Activated T-cell treated with anti-CD3 and anti-CD28 coated beads, Interleukin-2, amount 50 U/mL, for 24 hours (primary cell): ENCODE results near the gene TMEM61.

Source experiments
- DNase-seq: peaks from one replicate; pipeline ENCODE4 v3.0.0-alpha.2; 2020
- H3K27ac Mint-ChIP-seq: 2 replicates; pipeline ENCODE4 v1.8.0; 2020; ENCODE audit warnings: mild to moderate bottlenecking, mixed read lengths
- H3K27me3 Mint-ChIP-seq: 2 replicates; pipeline ENCODE4 v1.8.0; 2020; ENCODE audit warnings: mixed read lengths
- H3K36me3 Mint-ChIP-seq: 2 replicates; pipeline ENCODE4 v1.8.0; 2020; ENCODE audit warnings: low read depth, mixed read lengths
- H3K4me1 Mint-ChIP-seq: 2 replicates; pipeline ENCODE4 v1.8.0; 2020; ENCODE audit warnings: low read depth, mixed read lengths
- H3K4me3 Mint-ChIP-seq: 2 replicates; pipeline ENCODE4 v1.8.0; 2020; ENCODE audit warnings: mild to moderate bottlenecking, moderate library complexity, mixed read lengths
- H3K9me3 Mint-ChIP-seq: 2 replicates; pipeline ENCODE4 v1.8.0; 2020; ENCODE audit warnings: mixed read lengths

The TMEM61 gene

GRCh38 chr1:54971317-54971791, 9.1 kb upstream of the TMEM61 start:
- no peak for DNase-seq
- H3K27me3 Mint-ChIP-seq, result peaks cover 41% of the 10 kb centered on the region

GRCh38 chr1:54972436-54972835, 8.0 kb upstream of the TMEM61 start:
- Mint-ChIP-seq H3K9me3 (no peaks in the 10 kb centered on the region), H3K27me3 (peaks cover 39% of the 10 kb centered on the region), H3K4me1 (peaks cover 6% of the 10 kb centered on the region), H3K27ac (no peak overlapping the region), H3K4me3 (no peak overlapping the region), H3K36me3 (no peaks in the 10 kb centered on the region)
- DNase-seq, result no peak

More at GRCh38 chr1:54971317-54971791, 9.1 kb upstream of the TMEM61 start:
- Mint-ChIP-seq H3K27ac (no peak overlapping the region), H3K4me3 (no peak overlapping the region), H3K36me3 (no peaks in the 10 kb centered on the region), H3K4me1 (peaks cover 6% of the 10 kb centered on the region), H3K9me3 (no peaks in the 10 kb centered on the region)

- peaks cover 44% of the 10 kb centered on the region for H3K27me3 Mint-ChIP-seq
Measured at GRCh38 chr1:54973205-54973921, 7.1 kb upstream of the TMEM61 start.

GRCh38 chr1:54975356-54976108, 4.9 kb upstream of the TMEM61 start:
- no peak for DNase-seq
- H3K9me3 Mint-ChIP-seq, result no peaks in the 10 kb centered on the region
- no peak overlapping the region for H3K4me3 Mint-ChIP-seq
- H3K27me3 Mint-ChIP-seq, result peaks cover 53% of the 10 kb centered on the region
- H3K36me3 Mint-ChIP-seq, result no peaks in the 10 kb centered on the region
- peaks cover 6% of the 10 kb centered on the region for H3K4me1 Mint-ChIP-seq
- no peak overlapping the region for H3K27ac Mint-ChIP-seq

More at GRCh38 chr1:54973205-54973921, 7.1 kb upstream of the TMEM61 start:
- no peak for DNase-seq
- H3K4me1 Mint-ChIP-seq, result peaks cover 6% of the 10 kb centered on the region
- H3K36me3 Mint-ChIP-seq, result no peaks in the 10 kb centered on the region
- H3K27ac Mint-ChIP-seq, result no peak overlapping the region
- H3K9me3 Mint-ChIP-seq, result no peaks in the 10 kb centered on the region
- H3K4me3 Mint-ChIP-seq, result no peak overlapping the region

- no peak for DNase-seq
Measured at GRCh38 chr1:54976747-54977146, 3.7 kb upstream of the TMEM61 start.

GRCh38 chr1:54977533-54978297, 2.7 kb upstream of the TMEM61 start:
- no peak overlapping the region for H3K4me3 Mint-ChIP-seq
- DNase-seq, result no peak
- no peaks in the 10 kb centered on the region for H3K9me3 Mint-ChIP-seq
- peaks cover 53% of the 10 kb centered on the region for H3K27me3 Mint-ChIP-seq
- H3K36me3 Mint-ChIP-seq, result no peaks in the 10 kb centered on the region
- H3K4me1 Mint-ChIP-seq, result no peaks in the 10 kb centered on the region
- no peak overlapping the region for H3K27ac Mint-ChIP-seq

More at GRCh38 chr1:54976747-54977146, 3.7 kb upstream of the TMEM61 start:
- Mint-ChIP-seq H3K36me3 (no peaks in the 10 kb centered on the region), H3K9me3 (no peaks in the 10 kb centered on the region), H3K27me3 (peaks cover 51% of the 10 kb centered on the region), H3K4me1 (no peaks in the 10 kb centered on the region), H3K4me3 (no peak overlapping the region), H3K27ac (no peak overlapping the region)

- Mint-ChIP-seq H3K4me1 (no peaks in the 10 kb centered on the region), H3K27ac (no peak overlapping the region), H3K36me3 (no peaks in the 10 kb centered on the region), H3K4me3 (no peak overlapping the region), H3K27me3 (peaks cover 50% of the 10 kb centered on the region), H3K9me3 (no peaks in the 10 kb centered on the region)
- DNase-seq, result no peak
Measured at GRCh38 chr1:54978528-54979326, 1.7 kb upstream of the TMEM61 start.

- no peaks in the 10 kb centered on the region for H3K36me3 Mint-ChIP-seq
- no peak overlapping the region for H3K4me3 Mint-ChIP-seq
- H3K9me3 Mint-ChIP-seq, result no peaks in the 10 kb centered on the region
- DNase-seq, result no peak
- peaks cover 53% of the 10 kb centered on the region for H3K27me3 Mint-ChIP-seq
- H3K4me1 Mint-ChIP-seq, result no peaks in the 10 kb centered on the region
- no peak overlapping the region for H3K27ac Mint-ChIP-seq
Measured at GRCh38 chr1:54979327-54979891, 1.0 kb upstream of the TMEM61 start.

GRCh38 chr1:54980046-54980527, 341 bp upstream of the TMEM61 start:
- Mint-ChIP-seq H3K4me1 (no peaks in the 10 kb centered on the region), H3K27me3 (peaks cover 52% of the 10 kb centered on the region), H3K27ac (no peak overlapping the region), H3K36me3 (no peaks in the 10 kb centered on the region), H3K4me3 (no peak overlapping the region), H3K9me3 (no peaks in the 10 kb centered on the region)
- DNase-seq, result no peak

GRCh38 chr1:54981466-54981865, 1.0 kb downstream of the TMEM61 start:
- no peak for DNase-seq
- no peaks in the 10 kb centered on the region for H3K4me1 Mint-ChIP-seq
- H3K27ac Mint-ChIP-seq, result no peak overlapping the region
- H3K4me3 Mint-ChIP-seq, result no peak overlapping the region
- no peaks in the 10 kb centered on the region for H3K9me3 Mint-ChIP-seq
- no peaks in the 10 kb centered on the region for H3K36me3 Mint-ChIP-seq
- H3K27me3 Mint-ChIP-seq, result peaks cover 49% of the 10 kb centered on the region

GRCh38 chr1:54982739-54983138, 2.3 kb downstream of the TMEM61 start:
- no peaks in the 10 kb centered on the region for H3K36me3 Mint-ChIP-seq
- H3K27ac Mint-ChIP-seq, result no peak overlapping the region
- peak; percentile 9 for DNase-seq
- H3K27me3 Mint-ChIP-seq, result peaks cover 49% of the 10 kb centered on the region
- no peaks in the 10 kb centered on the region for H3K4me1 Mint-ChIP-seq
- no peak overlapping the region for H3K4me3 Mint-ChIP-seq
- no peaks in the 10 kb centered on the region for H3K9me3 Mint-ChIP-seq

GRCh38 chr1:54984131-54984842, 3.9 kb downstream of the TMEM61 start:
- Mint-ChIP-seq H3K27ac (no peak overlapping the region), H3K27me3 (peaks cover 37% of the 10 kb centered on the region), H3K36me3 (no peaks in the 10 kb centered on the region), H3K4me1 (no peaks in the 10 kb centered on the region), H3K4me3 (no peak overlapping the region), H3K9me3 (no peaks in the 10 kb centered on the region)
- no peak for DNase-seq

- Mint-ChIP-seq H3K4me3 (no peak overlapping the region), H3K27me3 (peaks cover 27% of the 10 kb centered on the region), H3K4me1 (no peaks in the 10 kb centered on the region), H3K36me3 (no peaks in the 10 kb centered on the region), H3K9me3 (no peaks in the 10 kb centered on the region), H3K27ac (no peak overlapping the region)
- DNase-seq, result no peak
Measured at GRCh38 chr1:54985556-54985955, 5.1 kb downstream of the TMEM61 start.
